GM20000 (cell line): ENCODE measurements around the gene PMPCA.

Experiments
- DNase-seq: peaks from one replicate; pipeline ENCODE4 v3.0.0; 2012; ENCODE audit warnings: low spot score
- TF ChIP-seq, protein P1 (sequence below): IDR thresholded peaks from 2 replicates; pipeline ENCODE4 v1.5.1; 2012; ENCODE audit warnings: mild to moderate bottlenecking, control low read depth; ENCODE audit errors: extremely low read depth, missing control alignments

Gene PMPCA

DNA sequence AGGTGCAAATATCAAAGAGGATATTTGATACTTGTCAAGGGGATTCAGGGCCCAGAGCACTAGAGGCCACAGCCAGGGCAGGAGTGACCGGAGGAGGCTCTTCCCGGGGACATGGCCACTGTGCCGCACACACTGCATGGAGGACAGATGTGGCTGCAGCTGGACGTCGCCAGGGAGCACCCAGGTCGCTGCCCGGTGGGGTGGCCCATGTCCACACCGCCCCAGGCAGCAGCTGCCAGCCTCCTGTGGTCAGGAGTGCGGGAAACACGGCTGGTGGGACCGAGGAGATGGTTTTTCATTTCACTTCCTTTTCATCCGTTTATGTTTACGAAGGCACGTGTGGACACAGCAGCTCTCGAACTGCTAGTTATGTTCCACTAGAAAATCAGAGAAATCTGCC lies 57.3 kb downstream of the PMPCA start:
- TF ChIP-seq, protein P1, sequence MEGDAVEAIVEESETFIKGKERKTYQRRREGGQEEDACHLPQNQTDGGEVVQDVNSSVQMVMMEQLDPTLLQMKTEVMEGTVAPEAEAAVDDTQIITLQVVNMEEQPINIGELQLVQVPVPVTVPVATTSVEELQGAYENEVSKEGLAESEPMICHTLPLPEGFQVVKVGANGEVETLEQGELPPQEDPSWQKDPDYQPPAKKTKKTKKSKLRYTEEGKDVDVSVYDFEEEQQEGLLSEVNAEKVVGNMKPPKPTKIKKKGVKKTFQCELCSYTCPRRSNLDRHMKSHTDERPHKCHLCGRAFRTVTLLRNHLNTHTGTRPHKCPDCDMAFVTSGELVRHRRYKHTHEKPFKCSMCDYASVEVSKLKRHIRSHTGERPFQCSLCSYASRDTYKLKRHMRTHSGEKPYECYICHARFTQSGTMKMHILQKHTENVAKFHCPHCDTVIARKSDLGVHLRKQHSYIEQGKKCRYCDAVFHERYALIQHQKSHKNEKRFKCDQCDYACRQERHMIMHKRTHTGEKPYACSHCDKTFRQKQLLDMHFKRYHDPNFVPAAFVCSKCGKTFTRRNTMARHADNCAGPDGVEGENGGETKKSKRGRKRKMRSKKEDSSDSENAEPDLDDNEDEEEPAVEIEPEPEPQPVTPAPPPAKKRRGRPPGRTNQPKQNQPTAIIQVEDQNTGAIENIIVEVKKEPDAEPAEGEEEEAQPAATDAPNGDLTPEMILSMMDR, result no peak
- no peak for DNase-seq

DNA sequence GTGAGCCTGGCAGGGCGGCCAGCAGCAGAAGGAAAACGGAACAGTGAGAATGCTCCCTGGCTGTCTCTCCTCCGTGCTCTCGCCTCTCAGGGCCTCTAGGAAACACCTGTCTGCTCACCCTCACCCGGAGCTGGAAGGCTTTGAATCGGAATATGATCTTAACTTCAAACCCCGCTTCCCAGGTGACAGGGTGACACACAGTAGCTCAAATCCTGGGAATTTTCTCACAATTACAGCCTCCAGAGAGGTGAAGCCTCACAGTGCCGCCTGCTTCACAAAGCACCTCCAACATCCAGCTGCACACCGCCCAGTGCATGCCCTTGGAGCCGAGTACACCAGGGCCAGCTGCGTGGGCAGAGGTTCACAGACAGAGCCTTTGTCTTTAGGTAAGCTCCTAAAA lies 59.9 kb downstream of the PMPCA start:
- TF ChIP-seq, protein P1, result no peak
- DNase-seq, result no peak

DNA sequence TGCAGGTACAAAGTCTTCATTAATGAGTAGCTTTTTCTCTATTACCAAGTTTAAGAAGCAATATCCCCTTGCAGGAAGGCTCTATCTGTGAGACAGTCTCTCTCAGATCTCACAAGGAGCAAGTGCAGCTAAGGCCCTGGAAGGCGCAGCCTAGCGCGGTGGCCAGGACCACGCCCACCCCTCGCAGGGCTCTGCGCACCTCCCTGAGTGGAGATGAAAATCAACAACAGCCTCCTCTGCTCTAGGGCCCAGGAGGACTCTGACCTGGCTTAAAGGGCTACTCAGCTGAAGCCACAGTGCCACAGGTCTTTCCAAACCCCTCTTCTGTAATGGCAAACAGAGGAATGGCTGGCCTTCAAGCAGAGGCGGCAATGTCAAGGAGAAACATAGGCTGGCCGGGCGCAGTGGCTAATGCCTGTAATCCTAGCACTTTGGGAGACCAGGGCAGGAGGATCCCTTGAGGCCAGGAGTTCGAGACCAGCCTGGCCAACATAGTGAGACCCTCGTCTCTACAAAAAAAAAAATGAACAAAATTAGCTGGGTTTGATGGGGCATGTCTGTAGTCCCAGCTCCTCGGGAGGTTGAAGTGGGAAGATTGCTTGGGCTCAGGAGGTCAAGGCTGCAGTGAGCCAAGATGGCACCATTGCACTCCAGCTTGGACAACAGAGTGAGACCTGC lies 60.5 kb downstream of the PMPCA start:
- TF ChIP-seq, protein P1, result no peak
- no peak for DNase-seq

DNA sequence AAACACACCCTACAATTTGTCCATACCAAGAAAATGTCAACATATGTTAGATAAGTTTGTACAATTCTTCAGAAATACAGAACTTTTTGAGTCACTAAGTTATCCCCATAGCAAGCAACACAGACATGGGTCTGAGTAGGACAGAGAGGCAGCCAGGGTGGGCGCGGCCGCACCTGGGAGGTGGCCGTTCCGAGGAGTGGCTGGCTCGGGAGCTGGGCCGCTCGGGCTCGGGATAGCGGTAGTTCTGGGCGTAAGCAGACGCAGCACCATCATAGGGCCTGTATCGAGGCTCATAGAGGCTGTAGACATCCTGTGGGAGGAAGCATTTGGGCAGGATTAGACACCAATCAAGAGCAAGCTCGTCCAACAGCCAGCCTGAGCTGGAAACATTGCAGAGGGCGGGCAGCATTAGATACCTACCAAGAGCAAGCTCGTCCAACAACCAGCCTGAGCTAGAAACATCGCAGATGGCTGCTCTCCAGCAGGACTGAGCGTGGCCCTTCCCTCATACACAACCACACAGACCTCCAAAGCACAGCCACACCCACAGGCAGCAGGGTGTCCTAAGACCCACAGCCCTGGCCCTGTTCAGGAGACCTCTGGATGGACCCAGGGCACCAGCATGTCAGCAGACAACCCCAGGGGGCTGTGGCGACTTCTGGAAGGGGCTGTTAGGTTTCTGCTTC lies 61.5 kb downstream of the PMPCA start:
- no peak for DNase-seq
- TF ChIP-seq, protein P1, result no peak

DNA sequence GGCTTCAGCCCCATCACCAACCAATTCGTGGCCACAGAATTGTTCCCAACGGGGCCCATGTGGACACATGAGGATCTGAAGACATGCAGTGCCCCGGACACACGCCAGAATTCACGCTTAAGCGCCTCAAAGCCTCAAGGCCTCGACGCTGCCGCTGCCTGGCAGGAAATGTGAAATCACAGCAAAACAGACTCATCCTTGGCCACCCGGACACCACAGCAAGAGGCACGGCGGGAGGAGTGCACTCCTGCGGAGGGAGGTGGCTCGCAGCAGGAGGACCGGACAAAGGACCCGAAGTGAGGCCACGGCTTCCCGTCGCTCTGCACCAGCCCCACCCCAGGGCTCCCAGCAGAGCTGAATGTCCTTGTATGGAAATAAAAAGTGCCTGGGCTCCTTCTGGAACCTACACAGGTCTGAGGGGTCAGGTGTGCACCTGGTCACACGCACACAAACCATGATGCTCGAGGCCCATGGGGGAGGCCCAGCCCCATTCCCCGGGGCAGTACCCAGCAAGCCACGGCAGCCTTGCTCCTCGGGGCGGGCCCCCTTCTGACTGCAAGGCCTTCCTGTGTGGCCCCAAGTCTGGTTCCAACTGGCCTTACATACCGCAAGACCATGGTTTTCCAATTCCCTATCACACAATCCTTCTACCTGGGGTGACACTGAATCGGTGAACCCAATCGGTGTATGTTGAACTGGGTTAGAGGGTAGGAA lies 62.3 kb downstream of the PMPCA start:
- DNase-seq, result no peak
- TF ChIP-seq, protein P1, result no peak

DNA sequence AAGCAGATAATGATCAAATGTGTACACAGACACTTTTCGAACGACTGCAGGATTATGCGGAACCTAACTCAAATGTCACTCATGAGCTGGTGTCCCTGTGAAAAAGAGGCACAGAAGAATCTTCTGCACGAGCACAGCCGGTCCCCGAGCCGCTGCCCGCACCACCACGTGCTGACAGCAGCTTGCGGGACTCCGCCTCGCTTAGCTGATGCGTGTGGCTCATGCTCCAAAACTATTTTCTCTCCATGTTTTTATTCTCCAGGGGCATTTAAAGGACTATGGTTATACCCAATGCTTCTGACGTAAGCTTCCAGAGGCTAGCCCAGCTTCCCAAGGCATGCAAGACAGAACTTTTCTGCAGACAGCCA lies 62.9 kb downstream of the PMPCA start:
- TF ChIP-seq, protein P1, result no peak
- DNase-seq, result no peak
